Psoas muscle (tissue), 8 donors: Measurements from ENCODE around the gene GPER1. TPM values are rescaled to one million over a fixed set of nuclear protein-coding genes. Genes with fewer than 3 reads are reported as not detected.

ENCODE experiments used
- ATAC-seq, 4 donors: fragments of 200-7000 bp; cut with Tn5 transposase; one replicate each; pipeline ENCODE4 v1.9.1; 2020; ENCODE audit warnings: moderate library complexity in 3 of 4, mild to moderate bottlenecking in 2 of 4
- DNase-seq, 2 donors: peaks; one replicate each; pipeline ENCODE4 v3.0.0-alpha.2; 2020
- H3K27ac ChIP-seq: fragments of 200-600 bp; one replicate; pipeline ENCODE4 v1.8.0; 2022
- H3K27me3 ChIP-seq, 3 donors: fragments of 200-600 bp in 1 of 3; one replicate each; pipeline versions ENCODE4 v1.6.1 to v1.8.0; 2013 to 2022; ENCODE audit warnings: low read length in 2 of 3, mild to moderate bottlenecking in 2 of 3, moderate library complexity in 1 of 3; ENCODE audit not compliant: insufficient read depth in 3 of 3
- H3K36me3 ChIP-seq, 2 donors: fragments of 200-600 bp in 1 of 2; one replicate each; pipeline versions ENCODE4 v1.6.1 to v1.8.0; 2013 to 2022; ENCODE audit warnings: low read depth in 1 of 2, mild to moderate bottlenecking in 1 of 2, moderate library complexity in 1 of 2; ENCODE audit not compliant: insufficient read depth in 1 of 2
- H3K4me1 ChIP-seq: fragments of 200-600 bp; one replicate; pipeline ENCODE4 v1.8.0; 2022
- H3K4me3 ChIP-seq: fragments of 200-600 bp; one replicate; pipeline ENCODE4 v1.8.0; 2022; ENCODE audit warnings: mild to moderate bottlenecking
- H3K9me3 ChIP-seq: fragments of 200-600 bp; one replicate; pipeline ENCODE4 v1.8.0; 2022
- CTCF ChIP-seq: fragments of 200-600 bp; IDR thresholded peaks from one replicate; pipeline ENCODE4 v1.8.0; 2022; ENCODE audit warnings: antibody characterized with exemption
- WGBS, 3 donors: extraction: QIAGEN DNeasy Blood & Tissue Kit; methylation state at CpG; one replicate each; pipeline versions ENCODE4 v1.1.6 to v1.1.7; 2013; 5-methylcytosine and 5-hydroxymethylcytosine counted together
- intact Hi-C, 2 donors: fragments of 100-400 bp; cut with DNase I; formaldehyde crosslinking; loops; one replicate each; pipeline versions ENCODE4 v1.11.0 to v1.14.2; 2022
- polyA plus RNA-seq, 3 donors: library from polyadenylated mRNA; stranded (reverse); fragments of 200-250 nt; gene quantifications; one replicate each; pipeline ENCODE4 v1.2.3, GENCODE V29; 2013
- total RNA-seq, 4 donors: library from RNA; stranded (reverse); fragmentation: NEBNext Ultra II Directional in 2 of 4; extraction: Animal tissue kit (Norgen Biotek cat#: 25700) in 2 of 4; gene quantifications; one replicate each; pipeline versions ENCODE4 v1.2.1 to v1.2.4, GENCODE V29; 2021 to 2023
- donor health status: healthy with polysubstance abuse.
- donor health status: DM: no; HTN: no; CAD: no; lungs with moderate emphysema.
- donor health status: Bipolar disorder and iron deficiency.
- donor health status: healthy.
- donor health status: DM: yes; HTN: yes; CAD: no.
- donor health status: DM: no; HTN: no; CAD: no.
- donor health status: DM: no; HTN: no; CAD: no.
- donor health status: DM: yes; HTN: yes; CAD: no.

GPER1 gene
- total and polyA plus RNA-seq, 7 donors: 0.90 to 3.1 (median 1.4) TPM

- intact Hi-C loops: loop anchor here in 1 of 2 donors (2.0 kb wide), 1 partner anchor 17 kb away; no protein-coding TSS in a partner anchor
- Histone ChIP-seq H3K4me1 (peaks cover 53% of the 10 kb centered on the region), H3K4me3 (peak overlapping the region; percentile 90), H3K9me3 (no peaks in the 10 kb centered on the region), H3K27me3 (no peaks in the 10 kb centered on the region), H3K36me3 (no peaks in the 10 kb centered on the region), H3K27ac (peak overlapping the region; percentile 97)
- no peak for ATAC-seq
- no peak for TF ChIP-seq CTCF
- DNase-seq: no peak
- 65 to 70% (median 65%) methylated on average over 21 of the region's 21 CpGs for WGBS, 3 donors
Observed at GRCh38 chr7:1045069-1046063, 42.5 kb upstream of the GPER1 start.

- Histone ChIP-seq H3K9me3 (no peaks in the 10 kb centered on the region), H3K4me3 (no peak overlapping the region), H3K4me1 (peaks cover 64% of the 10 kb centered on the region), H3K27ac (no peak overlapping the region), H3K27me3 (no peaks in the 10 kb centered on the region), H3K36me3 (no peaks in the 10 kb centered on the region)
- no peak for TF ChIP-seq CTCF
- WGBS, 3 donors: 86 to 91% (median 90%) methylated on average over 15 of the region's 15 CpGs
- ATAC-seq: no peak
- DNase-seq: peak in 1 of 2 donors; percentile 26
- intact Hi-C loops: no loop called here
Observed at GRCh38 chr7:1046722-1047679, 40.9 kb upstream of the GPER1 start.

GRCh38 chr7:1049006-1049741 is 38.7 kb upstream of the GPER1 start:
- H3K4me3 ChIP-seq: no peak overlapping the region
- H3K27me3 ChIP-seq: no peaks in the 10 kb centered on the region
- no peak for TF ChIP-seq CTCF
- H3K9me3 ChIP-seq: no peaks in the 10 kb centered on the region
- peak in 1 of 2 donors; percentile 35 for DNase-seq
- intact Hi-C loops: no loop called here
- no peak for ATAC-seq
- H3K27ac ChIP-seq: no peak overlapping the region
- 65 to 73% (median 70%) methylated on average over 23 of the region's 23 CpGs for WGBS, 3 donors
- no peaks in the 10 kb centered on the region for H3K36me3 ChIP-seq
- peaks cover 65% of the 10 kb centered on the region for H3K4me1 ChIP-seq

GRCh38 chr7:1049801-1050200 is 38.1 kb upstream of the GPER1 start:
- H3K36me3 ChIP-seq: no peaks in the 10 kb centered on the region
- ATAC-seq (no peak), DNase-seq (peak in 1 of 2 donors; percentile 42)
- no peaks in the 10 kb centered on the region for H3K9me3 ChIP-seq
- 70 to 84% (median 73%) methylated on average over 4 to 8 of the region's 8 CpGs for WGBS, 3 donors
- peaks cover 71% of the 10 kb centered on the region for H3K4me1 ChIP-seq
- H3K27ac ChIP-seq: no peak overlapping the region
- H3K27me3 ChIP-seq: no peaks in the 10 kb centered on the region
- intact Hi-C loops: no loop called here
- no peak for TF ChIP-seq CTCF
- H3K4me3 ChIP-seq: no peak overlapping the region
